ENCODE data around the gene RAD51AP2.

The RAD51AP2 gene

DNA sequence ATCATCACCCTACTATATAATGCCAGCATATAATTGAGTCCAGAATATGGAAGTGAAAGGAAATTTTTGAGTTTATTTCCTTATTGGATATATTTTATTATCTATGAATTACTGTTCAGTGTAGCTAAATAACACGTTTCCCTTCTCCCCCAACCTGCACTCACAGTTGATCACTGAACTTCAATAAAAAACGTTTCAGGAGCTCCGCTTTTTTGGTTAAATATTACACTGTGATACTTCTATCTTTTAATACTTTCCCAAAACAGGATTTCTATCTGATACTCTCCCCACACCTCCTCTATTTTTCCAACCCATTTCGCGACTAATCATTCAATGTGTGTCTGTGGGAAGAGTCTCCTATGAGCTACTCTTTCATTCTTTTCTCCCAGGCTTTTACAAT is 29.5 kb upstream of the RAD51AP2 start:
- DNase-seq (ENCODE audit: low read depth): no peak
- TF ChIP-seq, protein P1, sequence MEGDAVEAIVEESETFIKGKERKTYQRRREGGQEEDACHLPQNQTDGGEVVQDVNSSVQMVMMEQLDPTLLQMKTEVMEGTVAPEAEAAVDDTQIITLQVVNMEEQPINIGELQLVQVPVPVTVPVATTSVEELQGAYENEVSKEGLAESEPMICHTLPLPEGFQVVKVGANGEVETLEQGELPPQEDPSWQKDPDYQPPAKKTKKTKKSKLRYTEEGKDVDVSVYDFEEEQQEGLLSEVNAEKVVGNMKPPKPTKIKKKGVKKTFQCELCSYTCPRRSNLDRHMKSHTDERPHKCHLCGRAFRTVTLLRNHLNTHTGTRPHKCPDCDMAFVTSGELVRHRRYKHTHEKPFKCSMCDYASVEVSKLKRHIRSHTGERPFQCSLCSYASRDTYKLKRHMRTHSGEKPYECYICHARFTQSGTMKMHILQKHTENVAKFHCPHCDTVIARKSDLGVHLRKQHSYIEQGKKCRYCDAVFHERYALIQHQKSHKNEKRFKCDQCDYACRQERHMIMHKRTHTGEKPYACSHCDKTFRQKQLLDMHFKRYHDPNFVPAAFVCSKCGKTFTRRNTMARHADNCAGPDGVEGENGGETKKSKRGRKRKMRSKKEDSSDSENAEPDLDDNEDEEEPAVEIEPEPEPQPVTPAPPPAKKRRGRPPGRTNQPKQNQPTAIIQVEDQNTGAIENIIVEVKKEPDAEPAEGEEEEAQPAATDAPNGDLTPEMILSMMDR (IDR thresholded peaks at IDR 0.05; ENCODE audit: insufficient read depth, low read depth, low read length, missing control alignments): no peak
- H3K4me3 ChIP-seq (ENCODE audit: low read length): no peak overlapping the region

DNA sequence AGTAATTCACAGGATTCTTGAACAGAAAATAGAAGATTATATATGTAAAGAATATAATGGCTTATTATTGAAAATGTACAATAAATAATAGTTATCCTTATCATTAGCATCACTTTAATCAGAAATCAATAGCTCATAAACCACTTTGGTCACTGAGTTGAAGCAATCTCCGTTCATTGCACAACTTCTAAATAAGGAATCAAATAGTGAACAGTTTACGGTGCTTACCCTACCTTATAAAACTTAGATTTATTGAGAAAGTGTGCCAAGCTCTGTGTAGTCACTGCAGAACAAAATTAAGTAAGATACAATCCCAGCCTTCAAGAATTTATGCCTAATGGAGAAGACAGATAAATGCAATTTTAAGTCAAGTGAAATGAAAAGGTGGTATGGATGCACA is 29.0 kb upstream of the RAD51AP2 start:
- TF ChIP-seq, protein P1 (IDR thresholded peaks at IDR 0.05; ENCODE audit: insufficient read depth, low read depth, low read length, missing control alignments): no peak

DNA sequence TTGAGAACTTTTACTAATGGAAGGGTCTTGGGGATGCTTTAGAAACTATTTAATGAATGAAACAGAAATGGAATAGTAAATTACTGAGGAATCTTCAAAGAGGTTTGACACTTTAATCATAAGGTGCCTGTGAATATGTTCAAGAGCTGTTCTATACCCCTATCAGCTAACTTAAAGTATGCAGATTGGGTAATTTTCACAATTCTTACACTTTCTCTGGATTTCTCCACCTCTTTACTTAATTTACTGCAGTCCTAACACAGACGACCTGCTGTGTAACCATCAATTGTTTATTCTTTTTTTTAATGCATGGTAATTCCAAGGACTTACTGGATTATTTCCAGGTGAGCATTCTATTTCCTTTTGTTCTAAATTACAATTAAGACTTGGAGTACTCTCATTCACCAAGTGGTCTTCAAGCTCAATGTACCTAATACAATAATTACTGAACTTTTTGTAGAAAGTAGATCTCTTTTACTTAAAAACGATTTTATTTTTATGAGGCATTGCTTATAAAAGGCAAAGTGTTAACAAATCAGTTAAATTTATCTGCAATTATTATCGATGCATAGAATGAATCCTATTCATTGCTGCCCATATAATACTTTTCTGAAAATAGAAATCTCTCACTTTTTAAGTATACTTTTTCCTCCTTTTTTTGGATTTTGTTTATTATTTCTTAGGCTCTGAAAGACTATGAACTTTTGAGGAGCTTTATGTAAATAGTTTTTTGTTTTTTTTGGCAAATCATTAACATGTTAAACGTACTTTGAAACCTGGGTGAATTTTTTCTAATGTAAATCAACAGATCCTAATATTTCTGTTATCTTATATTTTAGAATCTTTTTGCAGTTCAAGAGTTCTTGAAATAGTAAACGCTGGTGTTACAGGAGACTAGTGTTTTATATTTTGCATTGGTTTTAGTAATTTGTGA is 27.7 kb upstream of the RAD51AP2 start:
- no peak overlapping the region for H3K4me3 ChIP-seq (ENCODE audit: low read length)
- no peak for DNase-seq (ENCODE audit: low read depth)
- TF ChIP-seq, protein P1 (IDR thresholded peaks at IDR 0.05; ENCODE audit: insufficient read depth, low read depth, low read length, missing control alignments): no peak

More for the DNA sequence above, 29.0 kb upstream of the RAD51AP2 start:
- no peak overlapping the region for H3K4me3 ChIP-seq (ENCODE audit: low read length)
- DNase-seq (ENCODE audit: low read depth): no peak

DNA sequence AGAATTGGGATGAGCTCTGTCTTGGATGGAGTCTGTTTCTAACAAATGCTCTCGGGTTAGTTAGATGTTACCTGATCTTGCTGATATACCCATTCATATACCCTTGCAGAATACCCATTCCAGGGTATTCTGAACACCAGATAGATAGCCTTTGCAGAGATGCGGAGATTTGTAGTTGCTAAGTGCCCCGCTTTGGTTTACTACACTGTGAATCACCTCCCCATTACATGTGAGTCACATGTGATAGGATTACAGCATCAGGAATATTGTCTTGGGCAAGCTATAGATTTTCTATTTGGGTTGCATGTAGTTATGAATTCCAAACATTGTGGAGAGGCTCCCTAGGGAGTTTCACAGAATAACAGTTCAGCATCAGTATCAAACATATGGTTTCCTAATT is 26.0 kb upstream of the RAD51AP2 start:
- TF ChIP-seq, protein P1 (IDR thresholded peaks at IDR 0.05; ENCODE audit: insufficient read depth, low read depth, low read length, missing control alignments): no peak
- H3K4me3 ChIP-seq (ENCODE audit: low read length): no peak overlapping the region
- peak; percentile 88 for DNase-seq (ENCODE audit: low read depth)

DNA sequence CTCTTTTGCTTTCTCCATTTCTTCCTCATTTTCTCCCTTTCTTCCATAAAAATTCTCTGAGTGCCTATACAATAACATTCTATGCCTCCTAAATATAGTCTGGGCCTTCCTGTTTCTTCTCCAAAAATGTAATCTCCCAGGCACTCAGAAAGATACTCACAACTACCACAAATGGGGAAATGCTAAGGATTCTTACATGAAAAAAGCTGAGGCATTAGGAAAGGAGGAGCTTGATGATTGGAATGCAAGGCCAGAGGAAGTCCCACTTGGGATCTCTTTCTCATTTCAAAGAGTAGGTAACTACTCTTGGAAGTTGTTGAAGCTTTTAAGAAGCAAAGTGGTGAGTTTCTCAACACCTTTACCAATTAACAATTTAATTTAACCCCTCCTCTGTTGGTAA is 25.6 kb upstream of the RAD51AP2 start:
- H3K4me3 ChIP-seq (ENCODE audit: low read length): no peak overlapping the region
- TF ChIP-seq, protein P1 (IDR thresholded peaks at IDR 0.05; ENCODE audit: insufficient read depth, low read depth, low read length, missing control alignments): no peak
- peak; percentile 29 for DNase-seq (ENCODE audit: low read depth)

DNA sequence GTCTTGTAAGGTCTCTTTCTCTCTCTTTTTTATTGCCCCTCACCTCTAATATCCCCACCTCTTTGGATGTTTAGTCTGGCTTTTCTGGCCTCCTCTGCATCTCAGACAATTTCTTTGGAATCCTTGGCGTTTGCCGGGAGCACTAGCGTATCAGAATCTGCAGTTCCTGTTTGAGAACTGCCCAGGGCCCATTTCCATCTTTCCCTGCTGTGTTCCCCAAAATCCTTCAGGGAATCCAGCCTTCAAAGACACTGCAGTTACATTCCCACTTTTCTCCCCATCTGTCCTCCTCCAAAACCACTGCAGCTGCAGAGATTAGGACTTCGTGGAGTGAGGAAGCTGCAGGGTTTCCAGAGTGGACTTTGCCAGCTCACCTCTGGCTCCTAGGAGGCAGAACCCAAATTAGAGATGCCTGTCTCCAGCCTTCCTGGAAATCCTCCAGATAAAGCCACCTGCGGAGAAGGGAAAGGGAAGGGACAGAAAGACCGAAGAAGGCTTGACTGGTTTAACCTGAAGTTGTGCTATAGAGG is 25.0 kb upstream of the RAD51AP2 start:
- H3K4me3 ChIP-seq (ENCODE audit: low read length): peak overlapping the region; percentile 7
- DNase-seq (ENCODE audit: low read depth): no peak
- TF ChIP-seq, protein P1 (IDR thresholded peaks at IDR 0.05; ENCODE audit: insufficient read depth, low read depth, low read length, missing control alignments): no peak
